Adipocyte (in vitro differentiated cells): ENCODE data around the gene KLHL9.
A peak's percentile ranks its signal among the peaks of the same experiment; 100 is the strongest.
"Not testable (repeated sequence)": the region's sequence is repeated elsewhere in the genome, so short reads cannot be mapped to it uniquely, and the experiment has no call there.

ENCODE experiments used
- DNase-seq: peaks from one replicate; pipeline ENCODE4 v3.0.0-alpha.2; 2015; ENCODE audit warnings: low read depth
- H3K27me3 ChIP-seq: replicated peaks from 2 replicates; pipeline ENCODE4 v1.7.0; 2013; ENCODE audit warnings: mild to moderate bottlenecking, low read length, moderate library complexity; ENCODE audit not compliant: control insufficient read depth, insufficient read depth
- H3K36me3 ChIP-seq: 2 replicates; pipeline ENCODE4 v1.7.0; 2013; ENCODE audit warnings: low read length, mild to moderate bottlenecking, moderate library complexity; ENCODE audit not compliant: control insufficient read depth, insufficient read depth, severe bottlenecking
- H3K4me1 ChIP-seq: 2 replicates; pipeline ENCODE4 v1.7.0; 2013; ENCODE audit warnings: mild to moderate bottlenecking, low read length, moderate library complexity; ENCODE audit not compliant: control insufficient read depth, insufficient read depth
- H3K4me3 ChIP-seq: 2 replicates; pipeline ENCODE4 v1.7.0; 2013; ENCODE audit warnings: mild to moderate bottlenecking, low read length, moderate library complexity
- H3K9ac ChIP-seq: 2 replicates; pipeline ENCODE4 v1.7.0; 2013; ENCODE audit warnings: mild to moderate bottlenecking, low read length, moderate library complexity
- H3K9me3 ChIP-seq: 2 replicates; pipeline ENCODE4 v1.7.0; 2013; ENCODE audit warnings: mild to moderate bottlenecking, low read length, moderate library complexity; ENCODE audit not compliant: control insufficient read depth

KLHL9 gene

GRCh38 chr9:21334701-21335632, at the start of gene KLHL9:
Gene KLHL9, minus strand, starts transcription at chr9:21335404. Its CDS starts 545 bp downstream, at chr9:21334859.
- H3K4me3 ChIP-seq: peak within 1 kb of the TSS; percentile 92
- peaks cover 42% of the 10 kb centered on the region for H3K4me1 ChIP-seq
- H3K9me3 ChIP-seq: no peaks in the 10 kb centered on the region
- peak within 1 kb of the TSS; percentile 99 for H3K9ac ChIP-seq
- no peaks in the 10 kb centered on the region for H3K27me3 ChIP-seq
- DNase-seq: peak; percentile 98
- H3K36me3 ChIP-seq: no peaks in the 10 kb centered on the region

- peaks cover 7% of the 10 kb centered on the region for H3K27me3 ChIP-seq
- no peak for DNase-seq
- H3K9me3 ChIP-seq: no peaks in the 10 kb centered on the region
- H3K4me1 ChIP-seq: no peaks in the 10 kb centered on the region
- no peak overlapping the region for H3K9ac ChIP-seq
- no peaks in the 10 kb centered on the region for H3K36me3 ChIP-seq
- no peak overlapping the region for H3K4me3 ChIP-seq
Observed at GRCh38 chr9:21383627-21384026, 48.4 kb upstream of the KLHL9 start.

- DNase-seq: no peak
- Histone ChIP-seq H3K4me1 (no peaks in the 10 kb centered on the region), H3K27me3 (peaks cover 7% of the 10 kb centered on the region), H3K9me3 (no peaks in the 10 kb centered on the region), H3K4me3 (no peak overlapping the region), H3K36me3 (no peaks in the 10 kb centered on the region), H3K9ac (no peak overlapping the region)
Observed at GRCh38 chr9:21381448-21382339, 46.5 kb upstream of the KLHL9 start.

- H3K27me3 ChIP-seq, H3K36me3 ChIP-seq, H3K9ac ChIP-seq, H3K4me3 ChIP-seq, DNase-seq, H3K9me3 ChIP-seq, H3K4me1 ChIP-seq: not testable (repeated sequence)
Observed at GRCh38 chr9:21371467-21371866, 36.3 kb upstream of the KLHL9 start.

GRCh38 chr9:21367957-21368356, 32.8 kb upstream of the KLHL9 start, which contains the start of gene IFNA13:
Gene IFNA13, minus strand, starts transcription at chr9:21368057. Its CDS starts 47 bp downstream, at chr9:21368010.
- no peak for DNase-seq
- no peak within 1 kb of the TSS for H3K9ac ChIP-seq
- H3K36me3 ChIP-seq: no peaks in the 10 kb centered on the region
- no peak within 1 kb of the TSS for H3K4me3 ChIP-seq
- no peaks in the 10 kb centered on the region for H3K9me3 ChIP-seq
- H3K27me3 ChIP-seq: peaks cover 3% of the 10 kb centered on the region
- no peaks in the 10 kb centered on the region for H3K4me1 ChIP-seq

GRCh38 chr9:21367169-21367568, 32.0 kb upstream of the KLHL9 start:
- not testable (repeated sequence) for H3K9ac ChIP-seq, H3K4me3 ChIP-seq, H3K27me3 ChIP-seq, DNase-seq, H3K36me3 ChIP-seq, H3K4me1 ChIP-seq, H3K9me3 ChIP-seq

- no peak overlapping the region for H3K4me3 ChIP-seq
- H3K9me3 ChIP-seq: no peaks in the 10 kb centered on the region
- no peaks in the 10 kb centered on the region for H3K4me1 ChIP-seq
- H3K36me3 ChIP-seq: no peaks in the 10 kb centered on the region
- no peak overlapping the region for H3K9ac ChIP-seq
- H3K27me3 ChIP-seq: peaks cover 4% of the 10 kb centered on the region
- DNase-seq: no peak
Observed at GRCh38 chr9:21362287-21362686, 27.1 kb upstream of the KLHL9 start.

- H3K4me3 ChIP-seq: no peak overlapping the region
- no peaks in the 10 kb centered on the region for H3K4me1 ChIP-seq
- H3K36me3 ChIP-seq: no peaks in the 10 kb centered on the region
- H3K9ac ChIP-seq: no peak overlapping the region
- peak; percentile 17 for DNase-seq
- no peaks in the 10 kb centered on the region for H3K9me3 ChIP-seq
- H3K27me3 ChIP-seq: no peaks in the 10 kb centered on the region
Observed at GRCh38 chr9:21357479-21358460, 22.6 kb upstream of the KLHL9 start.

- no peaks in the 10 kb centered on the region for H3K4me1 ChIP-seq
- no peak for DNase-seq
- no peaks in the 10 kb centered on the region for H3K36me3 ChIP-seq
- H3K9ac ChIP-seq: no peak within 1 kb of the TSS
- no peak within 1 kb of the TSS for H3K4me3 ChIP-seq
- no peaks in the 10 kb centered on the region for H3K9me3 ChIP-seq
- H3K27me3 ChIP-seq: no peaks in the 10 kb centered on the region
Observed at GRCh38 chr9:21350787-21351186, 15.6 kb upstream of the KLHL9 start, which contains the start of gene IFNA6. Gene IFNA6, minus strand, starts transcription at chr9:21350887. Its CDS starts 0 bp downstream, at chr9:21350887.

- no peaks in the 10 kb centered on the region for H3K4me1 ChIP-seq
- H3K4me3 ChIP-seq: no peak overlapping the region
- H3K27me3 ChIP-seq: no peaks in the 10 kb centered on the region
- no peak overlapping the region for H3K9ac ChIP-seq
- no peak for DNase-seq
- no peaks in the 10 kb centered on the region for H3K36me3 ChIP-seq
- peaks cover 6% of the 10 kb centered on the region for H3K9me3 ChIP-seq
Observed at GRCh38 chr9:21348430-21348970, 13.3 kb upstream of the KLHL9 start.
